ENCODE data around the gene METTL21C.

DNA sequence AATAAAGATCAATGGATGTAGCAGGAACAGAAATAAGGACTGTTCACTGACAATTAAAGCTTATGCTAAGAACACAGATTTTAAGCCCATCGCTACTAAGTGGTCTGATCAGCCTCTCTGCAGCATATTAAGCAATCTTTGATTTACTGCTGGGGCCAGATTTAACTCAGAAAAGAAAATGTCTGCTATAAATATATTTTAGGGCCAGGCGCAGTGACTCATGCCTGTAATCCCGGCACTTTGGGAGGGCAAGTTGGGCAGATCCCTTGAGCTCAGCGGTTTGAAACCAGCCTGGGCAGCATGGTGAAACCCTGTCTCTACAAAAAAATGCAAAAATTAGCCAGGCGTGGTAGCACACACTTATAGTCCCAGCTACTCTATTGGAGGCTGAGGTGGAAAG, 43.0 kb downstream of the METTL21C start:
- TF ChIP-seq, protein P1, sequence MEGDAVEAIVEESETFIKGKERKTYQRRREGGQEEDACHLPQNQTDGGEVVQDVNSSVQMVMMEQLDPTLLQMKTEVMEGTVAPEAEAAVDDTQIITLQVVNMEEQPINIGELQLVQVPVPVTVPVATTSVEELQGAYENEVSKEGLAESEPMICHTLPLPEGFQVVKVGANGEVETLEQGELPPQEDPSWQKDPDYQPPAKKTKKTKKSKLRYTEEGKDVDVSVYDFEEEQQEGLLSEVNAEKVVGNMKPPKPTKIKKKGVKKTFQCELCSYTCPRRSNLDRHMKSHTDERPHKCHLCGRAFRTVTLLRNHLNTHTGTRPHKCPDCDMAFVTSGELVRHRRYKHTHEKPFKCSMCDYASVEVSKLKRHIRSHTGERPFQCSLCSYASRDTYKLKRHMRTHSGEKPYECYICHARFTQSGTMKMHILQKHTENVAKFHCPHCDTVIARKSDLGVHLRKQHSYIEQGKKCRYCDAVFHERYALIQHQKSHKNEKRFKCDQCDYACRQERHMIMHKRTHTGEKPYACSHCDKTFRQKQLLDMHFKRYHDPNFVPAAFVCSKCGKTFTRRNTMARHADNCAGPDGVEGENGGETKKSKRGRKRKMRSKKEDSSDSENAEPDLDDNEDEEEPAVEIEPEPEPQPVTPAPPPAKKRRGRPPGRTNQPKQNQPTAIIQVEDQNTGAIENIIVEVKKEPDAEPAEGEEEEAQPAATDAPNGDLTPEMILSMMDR (IDR thresholded peaks at IDR 0.05): no peak
- TF ChIP-seq POLR2A (IDR thresholded peaks at IDR 0.05): no peak
